Nucleus accumbens (tissue), 56 donors: ENCODE measurements around the gene KLHL36.
"Not testable (repeated sequence)": the region's sequence is repeated elsewhere in the genome, so short reads cannot be mapped to it uniquely, and the experiment has no call there.

Experiments used
- DNase-seq, 56 donors: peaks; one replicate each; lab custom pipeline; 2025; lab: John Stamatoyannopoulos, UW

Gene KLHL36

GRCh38 chr16:84690088-84690819 is 41.9 kb downstream of the KLHL36 start:
- DNase-seq = no peak

GRCh38 chr16:84692451-84693214 is 44.3 kb downstream of the KLHL36 start:
- DNase-seq = no peak

- not testable (repeated sequence) for DNase-seq
Observed at GRCh38 chr16:84693869-84694268, 45.6 kb downstream of the KLHL36 start.

GRCh38 chr16:84694980-84695379 is 46.7 kb downstream of the KLHL36 start:
- DNase-seq = no peak

GRCh38 chr16:84699147-84699711 is 50.9 kb downstream of the KLHL36 start:
- peak in 4 of 56 donors; percentile 18 to 53 (median 36) for DNase-seq

GRCh38 chr16:84699712-84700445 is 51.6 kb downstream of the KLHL36 start, which contains the start of gene USP10:
Gene USP10 (plus strand): TSS chr16:84700000. CDS start chr16:84700091, 91 bp downstream.
- peak in 53 of 56 donors; percentile 17 to 86 (median 60) for DNase-seq

- peak in 30 of 56 donors; percentile 3 to 64 (median 22) for DNase-seq
Observed at GRCh38 chr16:84700446-84701300, 52.4 kb downstream of the KLHL36 start.

- DNase-seq = no peak
Observed at GRCh38 chr16:84703681-84704080, 55.4 kb downstream of the KLHL36 start.

GRCh38 chr16:84704253-84704652 is 55.9 kb downstream of the KLHL36 start:
- DNase-seq = no peak

- no peak for DNase-seq
Observed at GRCh38 chr16:84706856-84707255, 58.5 kb downstream of the KLHL36 start.

GRCh38 chr16:84709609-84710008 is 61.3 kb downstream of the KLHL36 start:
- DNase-seq = no peak

- DNase-seq = no peak
Observed at GRCh38 chr16:84710686-84711085, 62.4 kb downstream of the KLHL36 start.
